NCI-H146 (cell line): ENCODE data around the gene ZXDC.

ENCODE experiments used
- DNase-seq: peaks from one replicate; lab custom pipeline; 2025; lab: John Stamatoyannopoulos, UW

Gene ZXDC

DNA sequence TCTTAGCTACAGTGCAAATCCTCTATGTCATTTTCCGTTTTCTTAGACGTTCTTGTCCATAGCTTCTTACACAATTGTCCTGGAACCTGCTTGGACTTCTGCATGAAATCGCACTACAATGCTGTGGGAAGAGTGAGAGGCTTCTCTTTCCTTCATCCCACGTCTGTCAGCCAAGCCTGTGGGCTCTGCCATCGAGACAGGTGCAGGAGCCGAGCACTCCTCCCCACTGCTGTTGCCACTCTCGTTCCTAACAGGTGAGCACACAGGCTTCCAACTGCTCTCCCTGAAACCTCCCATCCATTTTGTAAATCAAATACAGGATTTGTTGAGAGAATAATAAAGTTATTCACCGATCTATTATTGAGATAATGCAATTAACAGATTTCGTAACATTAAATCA lies 23.5 kb downstream of the ZXDC start:
- peak; percentile 34 for DNase-seq

DNA sequence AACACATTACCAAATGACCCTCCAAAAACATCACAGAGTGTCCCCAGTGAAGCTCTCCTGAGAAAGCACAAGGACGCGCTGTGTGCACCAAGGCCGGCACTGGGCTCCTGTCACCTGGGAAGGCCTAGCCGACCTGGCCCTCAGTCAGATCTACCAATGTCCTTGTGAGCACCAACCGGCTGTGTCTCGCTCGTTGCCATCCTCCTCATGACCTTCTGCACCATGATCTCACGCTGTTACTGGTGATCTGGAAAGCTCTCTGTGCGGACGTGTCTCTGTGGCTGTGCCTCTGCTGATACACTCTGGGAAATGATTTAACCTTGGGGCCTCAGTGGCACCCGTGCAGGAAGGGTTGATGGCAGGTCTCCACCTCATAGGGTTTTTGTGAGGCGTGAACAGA lies 24.2 kb downstream of the ZXDC start:
- DNase-seq, result no peak

DNA sequence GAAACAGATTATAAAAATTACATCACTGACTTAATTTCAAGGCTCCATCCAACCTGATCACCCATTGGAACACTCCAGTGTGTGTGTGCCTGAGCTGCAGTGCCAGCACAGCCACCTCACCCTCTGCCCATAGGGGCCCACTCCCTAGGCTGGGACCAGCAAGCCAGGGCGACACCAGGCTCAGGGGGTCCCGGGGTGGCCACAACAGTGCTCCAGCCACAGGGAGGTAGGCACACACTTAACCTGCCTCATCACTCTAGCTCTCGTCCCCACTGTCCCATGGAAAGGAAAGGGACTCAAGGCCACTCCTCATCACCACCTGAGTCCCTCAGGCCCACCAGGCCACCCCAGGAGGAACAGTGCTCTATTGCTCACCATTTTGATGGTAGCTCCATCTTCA lies 24.9 kb downstream of the ZXDC start:
- no peak for DNase-seq

DNA sequence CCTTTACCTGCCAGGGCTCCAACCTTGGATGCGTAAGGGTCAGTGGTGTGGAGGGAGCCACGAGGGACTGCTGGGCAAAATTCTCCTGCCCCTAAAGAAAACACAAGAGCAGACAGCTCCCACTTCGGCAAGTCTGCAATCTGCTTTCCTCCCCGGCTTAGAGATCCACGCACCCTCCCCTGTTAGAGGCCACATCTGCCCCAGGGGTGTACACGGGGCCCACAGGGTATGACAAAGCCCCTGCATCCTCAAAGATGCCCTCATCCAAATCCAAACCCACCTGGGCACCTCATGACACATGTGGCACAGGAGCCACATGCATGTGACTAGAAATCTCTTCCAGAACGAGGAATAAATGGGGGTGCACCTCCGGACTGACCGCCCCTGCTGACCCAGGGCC lies 25.5 kb downstream of the ZXDC start:
- DNase-seq, result no peak

DNA sequence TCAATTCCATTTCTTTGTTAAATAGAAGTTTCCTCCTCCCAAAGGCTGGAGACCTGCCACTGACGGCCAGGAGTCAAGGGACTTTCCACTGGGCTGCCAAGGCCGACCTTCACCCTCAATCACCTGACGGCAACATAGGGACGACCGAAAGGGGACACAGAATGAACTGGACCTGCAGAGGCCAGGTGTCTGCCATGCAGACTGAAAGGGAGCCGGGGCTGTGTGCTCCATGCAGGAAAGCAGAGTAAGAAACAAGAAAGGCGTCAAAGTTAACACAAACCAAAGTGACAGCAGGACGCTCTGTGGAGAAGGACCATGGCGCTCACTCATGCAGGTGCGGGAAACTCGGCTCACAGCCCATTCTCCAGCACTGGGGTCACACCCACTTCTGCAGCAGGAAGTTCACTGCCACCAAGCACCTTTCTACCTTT lies 26.1 kb downstream of the ZXDC start:
- DNase-seq, result no peak

DNA sequence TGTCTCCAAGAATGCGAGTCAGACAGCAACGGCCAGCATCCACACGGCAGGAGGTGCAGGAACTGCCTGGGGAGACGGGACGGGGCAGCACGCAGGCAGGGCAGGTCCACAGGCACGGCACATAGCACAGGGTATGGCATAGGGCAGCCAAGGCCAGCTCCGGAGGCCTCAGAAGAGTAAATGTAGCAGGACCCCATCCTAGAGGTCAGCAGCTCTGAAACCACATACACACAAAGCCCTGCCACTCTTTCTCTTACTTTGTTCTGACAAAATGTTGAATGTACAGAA lies 26.9 kb downstream of the ZXDC start:
- no peak for DNase-seq

DNA sequence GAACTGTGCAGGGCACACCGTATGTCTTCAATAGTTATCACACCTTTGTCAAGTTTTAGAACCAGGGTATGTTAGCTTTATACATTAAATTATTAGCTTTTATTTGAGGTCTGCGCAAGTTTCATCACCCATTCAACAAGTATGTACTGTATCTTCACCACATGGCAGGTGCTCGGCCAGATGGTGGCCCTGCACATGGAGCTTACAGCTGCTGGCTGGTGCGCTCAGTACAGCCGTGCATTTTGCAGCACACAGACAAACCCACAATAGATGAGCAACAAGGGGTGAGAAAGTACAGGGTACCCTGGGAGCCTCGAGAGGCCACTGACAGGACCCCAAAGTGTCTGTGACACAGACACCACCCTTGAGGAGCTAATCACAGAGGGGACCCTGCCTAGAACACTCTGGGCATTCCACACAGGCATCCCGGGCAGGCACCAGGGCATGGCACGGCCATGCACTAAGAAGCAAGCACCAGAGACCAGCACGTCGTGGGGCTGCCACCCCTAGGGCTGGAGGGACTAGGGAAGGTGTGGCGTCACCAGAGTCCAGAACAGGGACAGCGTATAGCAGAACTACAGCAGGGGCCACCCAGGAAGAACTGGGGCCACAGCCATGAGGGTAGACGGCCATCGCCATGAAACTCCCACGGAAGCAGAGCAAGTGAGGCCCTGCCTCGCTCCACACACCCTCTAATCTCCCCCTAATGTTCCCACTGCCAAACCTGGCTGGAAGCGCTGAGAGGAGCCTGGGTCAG lies 27.4 kb downstream of the ZXDC start:
- no peak for DNase-seq

DNA sequence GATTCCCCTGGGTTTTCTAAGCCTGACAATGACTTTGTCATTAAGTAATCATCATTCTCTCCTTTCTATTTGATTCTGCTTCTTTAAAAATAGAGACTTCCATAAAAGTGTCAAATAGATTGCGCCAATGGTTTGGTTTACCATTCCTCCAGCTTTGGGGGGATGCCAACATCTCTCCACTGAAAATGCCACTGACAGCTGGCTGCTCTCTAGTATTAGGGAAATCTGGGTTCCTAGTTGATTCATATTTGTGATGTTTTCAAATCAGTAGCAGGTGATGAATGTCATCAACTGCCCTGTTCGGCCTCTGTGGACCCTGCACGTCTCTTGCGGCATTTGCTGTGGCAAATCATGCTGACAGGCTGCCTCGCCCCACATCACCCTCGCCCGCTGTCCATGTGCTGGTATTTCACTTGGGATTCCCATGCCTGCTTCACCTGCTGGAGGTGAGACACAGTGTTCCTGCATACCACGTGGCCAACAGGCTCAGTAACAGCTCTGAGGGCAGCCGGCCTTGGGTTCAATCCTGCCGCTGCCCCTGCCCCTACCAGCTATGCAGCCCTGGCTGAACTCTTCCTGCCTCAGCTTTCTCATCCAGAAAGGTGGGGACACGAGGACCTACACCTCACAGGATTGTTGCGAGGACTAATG lies 28.1 kb downstream of the ZXDC start:
- no peak for DNase-seq

DNA sequence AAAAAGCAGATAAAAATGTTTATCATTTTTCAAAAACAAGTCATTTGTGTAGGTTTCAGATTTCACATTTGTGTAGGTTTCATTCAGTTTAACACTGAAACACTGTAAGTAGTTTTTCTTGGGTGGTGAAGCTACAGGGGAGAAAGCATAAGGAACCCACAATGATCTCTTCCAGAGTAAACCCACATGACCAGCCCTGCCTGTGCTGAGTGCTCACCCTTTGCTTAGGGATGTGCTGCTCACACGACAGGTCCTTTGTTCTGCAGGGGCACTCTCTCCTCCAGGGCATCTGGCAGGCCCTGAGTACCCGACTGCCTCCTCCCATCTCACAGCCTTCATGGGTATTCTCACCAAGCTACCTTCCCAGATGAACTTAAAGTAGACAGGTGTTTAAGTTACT lies 28.9 kb downstream of the ZXDC start:
- DNase-seq, result peak; percentile 19

DNA sequence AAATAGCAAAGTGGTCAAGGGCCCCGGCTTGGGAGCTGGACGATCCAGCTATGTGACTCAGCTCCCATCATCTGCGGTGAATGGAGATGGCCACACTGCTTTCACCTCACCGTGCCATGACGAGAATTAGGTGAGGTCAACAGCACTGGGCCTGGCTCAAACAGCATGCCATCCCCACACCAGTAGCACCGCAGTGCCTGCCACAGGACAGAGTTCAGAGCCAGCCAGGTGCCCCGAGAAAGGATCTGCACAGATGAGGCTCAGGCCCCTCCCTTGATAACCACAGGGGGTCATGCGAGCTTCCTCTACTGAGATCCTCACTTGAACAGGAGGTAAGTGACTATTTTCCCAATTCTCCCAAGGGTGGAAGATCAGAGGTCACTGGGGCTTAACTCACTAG lies 29.4 kb downstream of the ZXDC start:
- DNase-seq, result peak; percentile 14

DNA sequence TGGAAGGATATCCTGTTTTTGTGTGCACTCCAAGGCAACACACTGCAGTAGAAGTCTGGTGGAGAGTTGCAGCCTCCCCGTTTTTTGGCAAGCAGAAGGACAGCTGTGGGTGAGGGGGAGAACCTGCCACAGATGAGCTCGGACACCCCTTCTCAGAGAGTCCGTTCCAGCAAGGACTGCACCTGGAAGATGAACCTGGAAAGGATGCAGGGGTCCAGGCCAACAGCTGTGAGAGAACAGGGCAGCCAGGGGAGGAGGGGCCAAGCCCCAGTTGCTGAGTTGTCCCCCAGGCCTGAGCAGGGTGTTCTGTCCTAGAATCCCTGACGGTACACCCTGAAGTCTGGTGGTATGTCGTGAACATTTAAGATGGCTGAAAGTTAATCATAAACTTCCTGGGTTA lies 30.2 kb downstream of the ZXDC start:
- DNase-seq, result no peak

DNA sequence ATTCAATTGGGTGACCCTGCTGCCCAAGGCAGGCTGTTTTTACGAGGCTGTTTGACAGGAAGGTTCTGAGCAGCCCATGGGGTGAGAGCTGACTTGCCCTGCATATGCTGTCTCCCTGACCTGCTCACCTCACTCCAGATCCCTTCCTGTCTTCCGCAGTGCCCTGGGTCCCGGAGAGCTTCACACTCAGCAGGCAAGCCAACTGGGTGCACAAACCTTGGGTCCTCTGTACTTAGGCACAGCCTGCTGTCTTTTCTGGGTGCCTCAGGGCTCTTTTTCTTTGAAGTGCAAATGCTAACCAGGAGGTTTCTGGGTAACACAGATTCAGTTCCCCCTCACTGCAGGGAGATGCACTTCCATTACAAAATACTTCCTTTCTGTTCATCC lies 32.8 kb downstream of the ZXDC start:
- DNase-seq, result no peak

DNA sequence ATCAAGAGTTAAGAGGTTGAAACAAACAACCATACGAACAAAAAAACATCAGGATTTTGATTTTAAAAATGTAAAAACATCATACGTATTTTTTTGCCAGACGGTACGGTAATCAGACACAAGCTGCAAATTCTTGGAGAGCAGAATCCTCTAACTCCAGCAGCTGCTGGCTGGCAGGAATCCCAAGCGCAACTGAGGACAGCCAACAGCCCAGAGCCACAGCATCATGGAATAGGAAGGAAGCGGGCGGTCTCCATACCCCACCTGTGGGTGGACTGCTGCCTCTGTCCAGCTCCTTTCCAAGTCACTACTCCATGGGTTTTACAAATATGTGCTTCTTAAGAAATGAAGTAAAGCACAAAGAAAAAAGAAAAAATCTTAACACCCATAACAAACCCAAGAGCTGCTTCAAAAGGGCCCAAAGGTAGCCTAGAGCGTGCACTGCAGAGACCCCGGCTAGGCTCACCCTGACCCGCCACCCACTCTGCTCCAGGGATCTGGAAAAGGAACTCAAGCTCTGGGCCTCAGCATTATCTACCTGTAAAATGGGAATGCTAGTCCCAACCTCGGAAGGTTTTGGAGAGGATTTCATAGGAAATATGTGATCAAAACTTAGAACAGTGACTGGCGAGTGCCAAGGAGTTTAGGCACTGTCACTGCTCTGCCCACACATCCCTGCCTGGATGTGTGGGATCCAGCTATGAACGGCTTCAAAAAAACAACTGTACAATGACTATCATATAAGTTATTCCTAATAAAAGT lies 33.4 kb downstream of the ZXDC start:
- DNase-seq, result no peak

DNA sequence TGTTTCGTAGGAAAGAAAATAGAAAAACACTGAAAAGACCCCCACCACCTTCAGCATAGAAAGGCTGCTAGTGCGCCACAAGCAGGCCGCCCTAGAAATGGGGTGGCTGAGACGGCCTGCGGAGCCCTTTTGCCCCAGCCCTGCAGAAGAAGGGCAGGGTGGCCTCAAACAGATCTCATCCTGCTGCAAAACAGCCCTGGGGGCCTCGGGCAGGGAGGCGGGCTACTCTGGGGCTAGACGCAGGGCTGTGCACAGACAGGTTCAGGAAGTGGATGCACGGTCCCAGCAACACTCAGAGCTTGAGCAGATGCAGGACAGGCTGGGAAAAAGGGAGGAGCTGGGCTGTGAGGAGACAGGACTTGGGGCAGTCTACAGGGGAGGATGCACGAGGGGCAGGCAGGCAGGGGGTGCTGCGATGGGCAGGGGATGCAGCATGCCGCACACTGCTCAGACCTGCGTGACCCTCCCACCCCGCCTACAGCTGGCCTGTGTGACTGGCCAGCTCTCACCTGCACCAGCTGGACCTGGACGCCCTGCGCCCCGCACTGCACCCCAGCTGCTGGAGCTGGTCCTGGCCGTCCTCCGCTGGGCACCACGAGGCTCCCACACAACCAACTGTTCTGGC lies 34.3 kb downstream of the ZXDC start:
- no peak for DNase-seq

DNA sequence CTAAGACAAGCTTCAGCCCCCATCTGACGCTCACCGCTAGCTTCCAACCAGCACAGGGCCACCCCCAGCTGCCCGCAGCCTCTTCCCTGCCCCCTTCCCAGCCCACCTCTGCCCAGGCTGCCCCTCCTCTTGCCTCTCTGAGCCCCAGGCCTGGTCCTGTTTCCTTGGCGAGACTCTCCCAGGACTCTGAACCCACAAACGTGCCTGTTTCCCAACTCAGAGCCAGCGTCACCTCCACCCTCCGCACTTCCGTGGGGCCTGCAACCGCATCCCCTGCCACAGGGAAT lies 35.0 kb downstream of the ZXDC start:
- no peak for DNase-seq

DNA sequence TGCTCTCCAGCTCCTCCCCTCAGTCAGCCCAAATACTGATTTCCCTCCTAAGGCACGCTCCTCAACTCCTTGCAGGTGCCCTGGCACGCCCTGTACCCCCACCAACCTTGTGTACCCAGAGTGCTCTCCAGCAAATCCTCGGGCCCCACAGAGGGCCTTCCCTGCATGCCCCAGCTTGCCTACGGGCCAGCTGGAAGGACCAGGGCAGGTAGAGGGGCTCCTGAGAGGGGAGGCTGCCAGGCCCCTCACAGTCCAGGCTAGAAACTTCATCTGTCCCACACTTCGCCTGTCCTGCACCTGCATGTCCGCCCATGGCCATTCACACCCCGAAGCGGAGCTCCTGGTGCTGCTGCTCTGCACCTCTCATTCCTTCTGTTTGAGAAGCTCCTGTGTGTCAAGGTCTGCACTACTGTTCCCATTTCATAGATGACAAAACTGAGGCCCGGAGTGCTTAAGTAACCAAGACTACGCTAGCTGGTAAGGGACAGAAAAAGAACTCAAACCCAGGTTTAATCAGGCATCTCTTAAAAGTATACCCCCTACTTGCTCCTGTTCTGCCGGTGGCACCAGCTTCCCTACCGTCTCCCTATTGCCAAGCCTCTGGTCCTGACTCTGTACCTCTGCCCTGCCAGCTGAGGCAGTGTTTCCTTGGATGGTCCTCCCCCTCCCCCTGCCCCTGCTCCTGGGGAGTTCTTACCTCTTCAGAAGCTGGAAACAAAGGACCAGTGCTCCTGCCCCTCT lies 35.6 kb downstream of the ZXDC start:
- no peak for DNase-seq

DNA sequence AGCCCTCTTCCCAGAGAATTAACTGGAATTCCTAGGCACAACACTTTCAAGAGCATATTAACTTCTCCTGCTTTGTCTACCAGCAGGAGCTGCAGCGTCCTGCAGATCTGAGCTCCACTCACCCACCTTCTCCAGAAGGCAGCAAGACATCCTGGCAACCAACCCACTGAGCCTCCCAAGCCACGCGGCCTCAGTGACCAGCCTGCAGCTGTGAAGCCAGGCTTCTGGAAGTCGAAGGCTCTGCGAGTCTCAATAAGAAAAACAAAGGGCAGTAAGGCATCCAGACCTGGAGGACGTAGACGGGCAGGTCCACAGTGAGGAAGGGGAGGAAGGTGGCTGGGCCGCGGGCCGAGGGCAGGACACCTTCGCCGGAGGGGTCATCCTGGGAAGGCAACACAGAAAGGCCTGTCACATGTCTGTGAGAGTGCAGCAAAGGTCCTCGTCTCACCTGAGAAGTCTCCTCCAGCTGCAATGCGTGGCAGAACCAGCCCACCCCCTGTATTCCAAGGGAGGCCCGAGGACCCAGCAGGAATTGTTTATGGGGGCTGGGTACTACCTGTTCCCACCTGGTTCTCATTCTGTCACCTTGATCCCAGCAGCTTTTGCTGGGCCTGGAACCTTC lies 36.2 kb downstream of the ZXDC start:
- no peak for DNase-seq

DNA sequence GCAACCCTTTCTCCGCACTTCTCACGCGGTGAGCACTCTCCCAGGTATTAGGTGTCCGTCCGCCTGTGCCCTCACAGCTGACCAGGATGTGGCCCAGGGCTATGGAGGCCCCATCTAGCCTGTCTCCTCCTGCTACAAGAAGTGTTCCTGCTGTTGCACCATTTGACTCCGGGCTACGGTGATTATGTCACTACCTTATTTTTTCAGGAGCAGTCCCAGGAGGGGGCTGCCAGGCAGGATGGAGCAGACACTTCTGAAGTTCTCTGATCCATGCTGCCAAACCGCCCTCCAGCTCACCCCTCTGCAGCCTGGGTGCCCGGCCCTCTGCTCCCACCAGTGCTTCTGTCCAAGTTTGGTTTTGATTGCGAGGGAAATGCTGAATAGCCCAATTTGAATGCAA lies 36.9 kb downstream of the ZXDC start:
- no peak for DNase-seq

DNA sequence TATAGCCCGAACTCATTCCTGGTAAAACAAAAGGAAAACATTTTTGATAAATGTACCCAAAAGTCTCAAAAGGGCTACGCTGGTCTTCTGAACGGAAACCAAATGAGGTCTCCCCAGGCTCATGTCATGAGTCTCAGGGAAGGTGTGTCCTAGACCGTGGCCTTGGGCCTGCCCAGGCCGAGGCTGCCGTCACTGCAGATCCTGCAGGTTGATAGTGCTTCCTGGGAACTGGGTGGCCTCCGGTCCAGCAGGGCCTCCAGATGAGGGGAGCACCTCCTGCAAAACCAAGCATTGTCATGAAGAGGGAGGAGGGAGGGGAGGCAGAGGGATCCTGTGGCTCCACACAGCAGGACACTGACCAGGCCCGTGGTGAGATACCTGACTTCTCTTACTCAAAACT lies 37.5 kb downstream of the ZXDC start:
- DNase-seq, result no peak

DNA sequence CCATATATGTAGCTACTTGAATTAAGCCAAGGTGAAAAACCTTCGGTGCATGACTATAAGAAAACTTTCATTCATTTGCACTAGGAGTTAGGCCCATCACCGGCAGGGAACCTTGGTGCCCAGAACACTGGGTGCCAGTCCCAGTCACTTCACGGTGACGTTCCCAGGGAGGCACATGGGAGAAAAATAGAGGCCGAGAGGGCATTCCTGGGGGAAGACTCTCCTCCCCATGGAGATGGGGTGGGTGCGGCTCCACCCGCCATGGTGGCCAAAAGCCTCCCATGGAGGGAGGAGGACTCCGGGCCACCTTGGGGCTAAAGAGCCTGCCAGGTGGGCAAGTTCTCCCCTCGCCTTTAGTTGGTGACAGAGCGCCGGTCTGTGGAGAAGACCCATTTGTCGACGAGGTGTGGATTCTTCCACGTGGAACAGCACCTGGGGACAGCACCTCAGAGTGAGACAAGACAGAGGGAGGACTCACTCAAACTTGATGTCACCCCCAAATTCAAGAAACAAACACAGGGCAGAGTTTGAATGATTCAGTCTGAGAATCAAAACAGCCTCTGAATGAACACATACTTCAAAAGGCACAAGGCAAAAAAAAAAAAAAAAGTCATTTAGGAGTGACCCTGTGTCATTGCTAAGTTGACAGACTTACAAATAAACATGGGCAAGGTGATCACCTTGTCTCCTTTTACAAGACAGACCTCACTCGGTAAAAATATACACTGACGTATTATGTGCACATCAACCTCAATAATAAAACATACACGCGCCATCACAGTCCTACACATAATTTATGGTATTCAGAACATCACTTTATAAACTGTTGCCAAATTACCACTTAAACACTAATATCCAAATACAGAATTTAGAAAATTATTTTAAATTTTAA lies 38.6 kb downstream of the ZXDC start:
- DNase-seq, result no peak
